Activated CD8-positive, alpha-beta memory T cell treated with anti-CD3 and anti-CD28 coated beads, Interleukin-2, amount 50 U/mL, for 24 hours (primary cell): ENCODE data around the gene MZT1.
"Not testable (repeated sequence)": the region's sequence is repeated elsewhere in the genome, so short reads cannot be mapped to it uniquely, and the experiment has no call there.

ENCODE experiments used
- DNase-seq: peaks from one replicate; pipeline ENCODE4 v3.0.0-alpha.2; 2020; ENCODE audit errors: extremely low read depth

The MZT1 gene, protein sequence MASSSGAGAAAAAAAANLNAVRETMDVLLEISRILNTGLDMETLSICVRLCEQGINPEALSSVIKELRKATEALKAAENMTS

DNA sequence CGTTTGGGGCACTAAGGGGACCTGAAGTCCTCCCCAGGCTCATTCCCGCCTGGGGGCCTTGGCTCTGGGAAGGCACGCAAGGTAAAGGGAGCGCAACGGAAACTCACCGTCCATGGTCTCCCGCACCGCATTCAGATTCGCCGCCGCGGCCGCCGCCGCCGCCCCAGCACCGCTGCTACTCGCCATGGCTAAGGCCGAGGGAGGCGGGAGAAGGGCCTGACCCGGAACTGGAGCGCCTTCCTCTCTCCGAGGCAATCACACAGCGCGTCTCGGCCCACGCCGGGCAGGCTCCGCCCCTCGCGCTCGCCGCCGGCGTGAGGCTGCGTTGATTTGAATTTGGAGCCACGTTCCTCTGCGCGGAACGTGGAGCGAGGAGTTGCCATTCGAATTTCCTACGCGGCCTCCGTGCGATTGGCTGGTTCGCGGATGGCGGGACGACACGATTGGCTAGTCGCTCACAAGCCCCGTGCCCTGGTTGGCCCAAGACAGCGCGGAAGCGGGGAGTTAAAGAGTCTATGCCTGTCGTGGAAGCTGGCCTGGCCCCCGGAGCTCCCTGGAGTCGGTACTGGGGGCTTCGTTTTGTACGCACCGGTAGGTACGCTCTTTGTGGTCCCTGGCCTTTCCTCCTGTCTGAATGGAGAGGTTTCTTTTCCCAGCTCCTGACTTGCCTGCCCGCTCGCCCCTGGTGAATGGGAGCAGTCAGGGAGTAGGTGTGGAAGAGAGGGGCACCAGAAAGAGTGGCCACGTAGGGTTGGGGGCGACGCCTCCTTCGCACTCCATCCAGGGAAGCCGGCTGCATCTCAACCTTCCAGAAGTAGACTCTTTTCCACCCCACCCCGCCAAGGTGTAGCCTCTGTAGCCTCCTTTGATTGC lies at the start of gene MZT1, which contains the start of gene BORA:
TSS of gene MZT1 (minus strand) at position 213 of the 873 bp plus-strand sequence. CDS start at position 186, 27 bp downstream.
TSS of gene BORA (plus strand) at position 507 of the 873 bp plus-strand sequence. CDS start 1,018 bp downstream, outside the sequence.
- DNase-seq: peak; percentile 83

DNA sequence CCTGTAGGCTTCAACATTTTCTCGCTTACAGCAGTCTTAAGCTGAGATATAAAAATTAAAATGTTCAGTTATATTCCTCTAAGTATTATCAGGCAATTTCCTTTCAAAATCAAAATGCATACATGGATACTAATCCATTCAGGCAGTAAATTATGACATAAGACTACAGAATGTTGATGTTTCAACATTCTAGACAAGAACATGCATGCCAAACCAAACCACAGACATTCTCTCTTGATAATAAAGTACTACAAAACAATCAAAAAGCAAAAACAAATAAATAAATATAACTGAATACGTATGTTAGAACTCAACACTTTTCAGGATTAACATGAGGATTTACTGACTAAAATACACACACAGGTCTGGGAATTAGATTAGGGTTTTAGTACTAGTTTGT lies 46.6 kb upstream of the MZT1 start:
- DNase-seq: no peak

DNA sequence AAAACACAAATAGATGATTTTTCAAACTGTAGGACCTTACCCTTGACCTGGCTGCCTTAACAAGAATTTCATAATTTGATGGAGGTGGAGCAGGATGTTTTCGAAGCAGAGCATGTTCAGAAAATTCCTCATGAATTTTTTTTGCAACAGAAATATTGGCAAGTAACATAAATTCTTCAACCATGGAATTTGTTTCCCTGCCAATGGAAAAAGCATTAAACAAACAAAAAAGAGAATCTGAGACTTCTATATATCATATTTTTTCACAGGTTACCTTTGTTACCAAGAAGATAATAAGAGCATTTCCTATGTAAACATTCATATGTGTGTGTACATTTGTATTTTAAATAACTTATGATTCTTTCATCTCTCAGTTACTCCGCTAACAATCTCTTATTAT lies 36.0 kb upstream of the MZT1 start:
- DNase-seq: no peak

DNA sequence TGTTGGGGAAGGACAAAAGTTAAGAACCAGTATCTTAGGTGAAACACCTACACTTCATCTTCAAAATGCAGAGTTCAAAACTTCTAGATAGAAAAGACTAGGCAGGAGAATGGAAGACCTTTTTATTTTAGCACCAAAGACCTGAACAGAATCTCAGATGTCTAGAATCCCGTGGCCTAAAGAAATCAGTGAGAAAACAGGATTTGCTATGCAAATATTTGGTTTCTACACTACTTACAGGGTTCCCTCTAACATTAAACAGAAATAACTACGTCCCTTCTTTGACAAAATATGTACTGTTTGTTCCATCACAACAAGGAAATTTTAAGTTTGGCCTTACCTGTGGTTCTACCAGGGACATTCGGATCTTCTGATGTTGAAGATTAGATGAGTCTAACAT lies 32.8 kb upstream of the MZT1 start:
- no peak for DNase-seq

DNA sequence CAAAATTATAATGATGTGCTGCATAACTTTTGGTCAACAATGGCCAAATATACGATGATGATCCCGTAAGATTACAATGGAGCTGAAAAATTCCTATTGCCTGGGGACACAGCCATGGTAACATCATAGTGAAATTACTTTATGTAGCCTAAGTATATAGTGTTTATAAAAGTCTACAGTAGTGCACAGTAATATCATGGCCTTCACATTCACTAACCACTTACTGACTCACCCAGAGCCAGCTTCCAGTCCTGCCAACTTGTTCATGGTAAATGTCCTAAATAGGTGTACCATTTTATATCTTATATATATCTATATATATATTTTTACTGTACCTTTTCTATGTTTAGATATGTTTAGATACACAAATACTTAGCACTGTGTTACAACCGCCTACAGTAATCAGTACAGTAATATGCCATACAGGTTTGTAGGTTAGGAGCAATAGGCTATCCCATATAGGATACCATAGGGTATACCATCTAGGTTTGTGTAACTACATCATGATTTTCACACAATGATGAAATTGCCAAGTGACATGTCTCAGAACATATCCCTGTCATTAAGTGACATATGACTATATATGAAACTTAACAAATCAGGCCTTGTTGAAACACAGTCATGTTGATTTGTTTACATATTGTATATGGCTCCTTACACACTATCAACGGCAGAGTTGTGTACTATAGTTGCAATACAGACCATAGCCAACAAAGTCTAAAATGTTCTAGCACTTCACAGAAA lies 30.5 kb upstream of the MZT1 start:
- no peak for DNase-seq

DNA sequence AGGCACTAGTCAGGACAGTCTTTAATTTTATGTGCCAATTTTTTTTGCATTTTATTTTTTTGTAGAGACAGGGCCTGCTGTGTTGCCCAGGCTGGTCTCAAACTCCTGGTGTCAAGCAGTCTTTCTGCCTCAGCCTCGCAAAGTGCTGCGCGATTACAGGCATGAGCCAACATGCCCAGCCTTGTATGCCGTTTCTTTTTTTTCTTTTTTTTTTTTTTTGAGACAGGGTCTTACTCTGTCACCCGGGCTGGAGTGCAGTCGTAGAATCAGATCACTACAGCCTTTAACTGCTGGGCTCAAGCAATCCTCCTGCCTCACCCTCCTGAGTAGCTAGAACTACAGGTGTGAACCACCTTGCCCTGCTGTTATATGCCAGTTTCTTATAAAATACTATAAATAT lies 26.7 kb upstream of the MZT1 start:
- DNase-seq: no peak

DNA sequence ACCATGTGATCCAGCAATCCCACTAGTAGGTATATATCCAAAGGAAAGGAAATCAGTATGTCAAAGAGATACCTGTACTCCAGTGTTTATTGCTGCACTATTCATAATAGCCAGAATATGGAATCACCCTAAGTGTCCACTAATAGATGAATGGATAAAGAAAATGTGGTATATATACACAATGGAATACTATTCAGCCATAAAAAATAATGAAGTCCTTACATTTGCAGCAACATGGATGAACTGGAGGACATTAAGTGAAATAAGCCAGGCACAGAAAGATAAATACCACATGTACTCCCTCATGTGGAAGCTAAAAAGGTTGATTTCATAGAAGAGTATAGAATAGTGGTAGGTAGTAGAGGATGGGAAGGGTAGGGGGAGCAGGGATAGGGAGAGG lies 23.8 kb upstream of the MZT1 start:
- no peak for DNase-seq

DNA sequence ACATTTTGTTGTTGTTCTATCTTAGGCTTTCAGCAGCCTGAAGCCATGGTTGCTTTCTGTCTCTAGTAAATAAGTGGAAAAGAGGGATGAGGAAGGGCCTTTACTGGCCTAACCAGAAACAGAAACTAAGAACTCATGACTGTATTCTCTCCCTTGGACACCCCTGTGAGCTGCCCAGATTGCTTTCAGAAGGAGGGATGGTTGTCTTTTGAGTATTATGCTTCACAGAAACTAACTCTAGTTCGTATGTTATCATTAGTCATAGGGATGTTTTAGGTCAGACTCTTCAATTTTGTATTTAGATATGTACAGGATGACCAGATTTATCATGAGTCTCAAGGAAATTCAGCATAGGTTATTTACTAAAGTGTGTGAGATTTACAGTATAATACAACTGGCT lies 17.8 kb upstream of the MZT1 start:
- no peak for DNase-seq

DNA sequence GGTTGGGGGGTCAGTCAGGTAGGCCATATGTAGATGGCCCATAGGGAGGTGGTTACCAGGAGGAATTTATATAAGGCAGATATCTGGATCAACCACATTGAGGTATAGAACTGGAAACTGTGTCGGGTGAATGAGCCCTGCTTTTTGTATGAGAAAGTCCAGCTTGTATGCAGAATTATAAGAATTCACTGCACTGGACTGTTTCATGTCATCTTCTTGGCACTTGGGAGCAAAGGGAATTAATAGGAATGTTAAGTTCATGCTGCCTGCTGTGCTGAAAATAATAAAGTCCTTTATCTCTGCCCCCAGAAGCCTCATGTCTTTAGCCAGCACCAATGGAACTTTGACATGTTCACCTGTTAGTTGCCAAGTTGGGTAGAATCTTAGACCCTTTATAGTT lies 12.6 kb upstream of the MZT1 start:
- no peak for DNase-seq

DNA sequence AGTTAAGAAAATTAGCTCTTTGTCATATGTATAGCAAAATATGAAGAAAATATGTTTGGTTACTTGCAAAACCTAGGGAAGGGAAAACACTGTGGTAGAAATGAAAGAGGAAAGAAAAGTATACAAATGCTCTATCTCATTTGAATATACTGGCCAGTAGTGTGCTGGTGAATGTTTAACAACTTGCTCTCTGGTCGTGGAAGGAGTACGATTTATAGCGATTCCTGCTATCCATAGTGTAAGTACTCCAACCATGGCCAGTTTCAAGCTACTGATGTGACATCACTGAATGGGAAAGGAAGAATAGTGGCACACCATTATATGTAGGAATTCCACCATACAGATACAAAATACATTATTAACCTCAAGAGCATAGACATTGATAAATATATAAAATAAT lies 9.6 kb upstream of the MZT1 start:
- DNase-seq: no peak

DNA sequence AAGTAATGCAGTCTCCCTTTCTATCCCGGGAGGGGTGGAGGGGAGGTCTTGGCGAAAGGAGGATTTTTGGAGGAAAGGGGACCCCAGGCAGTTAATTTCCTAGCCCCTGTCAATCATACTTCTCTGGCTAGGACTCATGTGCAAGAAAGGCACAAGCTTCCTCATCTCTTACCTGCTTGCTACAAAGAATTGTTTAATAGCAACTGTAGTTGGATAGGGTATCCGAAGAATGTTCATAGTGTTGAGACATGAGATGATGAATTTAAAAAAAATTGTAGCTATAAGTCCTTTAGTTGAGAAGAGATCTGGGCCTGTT lies 819 bp upstream of the MZT1 start:
- DNase-seq: no peak

DNA sequence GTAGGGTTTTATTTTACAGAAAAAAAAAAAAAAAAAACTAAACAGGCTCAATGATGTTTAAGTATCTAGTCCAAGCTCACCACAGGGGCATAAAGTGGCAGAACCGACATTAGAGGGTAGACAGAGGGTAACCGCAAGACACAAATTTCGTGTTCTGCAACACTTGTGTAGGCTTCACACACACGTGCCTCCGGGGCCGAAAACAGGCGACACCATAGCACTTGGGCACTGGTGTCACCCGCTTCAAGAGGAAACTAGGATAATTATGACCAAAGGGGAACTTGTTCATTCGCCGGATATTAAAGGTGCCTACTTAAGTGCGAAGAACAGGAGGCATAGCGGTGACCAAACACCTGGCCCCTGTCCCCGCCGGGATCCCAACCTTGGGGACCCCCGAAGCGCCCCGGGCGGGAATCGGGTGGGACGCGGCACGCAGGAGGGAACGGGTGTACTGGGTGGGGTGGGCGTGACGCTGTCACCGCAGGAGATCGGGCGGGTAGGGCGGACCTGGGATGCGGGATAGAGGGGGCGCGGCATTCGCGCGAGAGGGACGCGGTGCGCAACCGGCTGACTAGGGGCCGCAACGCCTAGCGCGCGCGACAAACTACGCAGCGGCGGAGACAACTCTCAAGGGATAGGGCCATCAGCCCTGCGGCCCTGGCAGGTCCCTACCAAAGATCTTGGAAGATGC lies 558 bp downstream of the MZT1 start:
- no peak for DNase-seq

DNA sequence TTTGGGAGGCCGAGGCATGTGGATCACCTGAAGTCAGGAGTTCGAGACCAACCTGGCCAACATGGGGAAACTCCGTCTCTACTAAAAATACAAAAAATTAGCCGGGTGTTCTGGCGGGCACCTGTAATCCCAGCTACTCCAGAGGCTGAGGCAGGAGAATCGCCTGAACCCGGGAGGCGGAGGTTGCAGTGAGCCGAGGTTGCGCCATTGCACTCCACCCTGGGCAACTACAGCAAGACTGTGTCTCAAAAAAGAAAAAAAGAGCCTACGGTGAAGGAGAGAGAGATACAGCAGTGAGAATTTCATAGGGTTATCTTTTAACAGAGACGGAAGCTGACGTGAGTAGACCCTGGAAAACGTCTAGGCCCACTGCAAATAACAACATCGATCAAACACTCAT lies 1.2 kb downstream of the MZT1 start:
- not testable (repeated sequence) for DNase-seq

DNA sequence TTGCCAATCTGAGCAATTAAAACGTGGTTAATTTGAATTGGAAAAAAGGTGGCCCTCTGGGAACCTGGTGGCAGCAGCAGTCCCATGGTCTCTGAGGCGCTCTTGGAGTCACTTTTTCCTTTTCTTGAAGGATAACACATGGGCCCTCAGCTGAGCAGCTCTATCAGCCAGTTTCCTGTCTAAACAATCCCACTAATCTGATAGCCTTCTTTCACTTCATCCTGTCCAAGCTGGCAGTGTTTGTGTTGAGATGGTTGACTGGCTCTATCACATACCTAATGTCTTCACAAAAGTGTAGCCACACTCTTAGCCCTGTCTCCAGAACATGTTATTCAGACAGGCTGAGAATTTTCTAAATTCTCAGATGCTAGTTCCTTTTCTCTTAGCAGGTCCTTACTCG lies 10.7 kb downstream of the MZT1 start:
- DNase-seq: no peak

DNA sequence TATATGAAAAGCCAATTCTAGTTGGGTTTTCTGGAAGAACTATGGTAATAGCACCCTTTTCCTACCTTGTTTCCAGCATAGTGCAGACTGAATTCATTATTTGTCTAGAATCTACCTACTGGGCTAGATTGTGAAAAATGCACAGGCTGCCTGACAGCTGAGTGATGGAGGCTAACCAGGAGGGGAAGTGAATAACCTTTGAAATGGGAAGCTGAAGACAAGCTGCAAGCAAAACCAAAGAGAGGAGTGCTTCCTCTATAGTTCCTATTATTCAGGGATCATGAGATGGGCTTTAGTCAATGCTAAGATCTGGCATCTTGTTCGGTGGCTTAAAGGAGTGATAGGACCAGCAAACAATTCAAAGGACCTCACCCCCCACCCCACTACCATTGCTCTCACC lies 26.9 kb downstream of the MZT1 start:
- DNase-seq: no peak

DNA sequence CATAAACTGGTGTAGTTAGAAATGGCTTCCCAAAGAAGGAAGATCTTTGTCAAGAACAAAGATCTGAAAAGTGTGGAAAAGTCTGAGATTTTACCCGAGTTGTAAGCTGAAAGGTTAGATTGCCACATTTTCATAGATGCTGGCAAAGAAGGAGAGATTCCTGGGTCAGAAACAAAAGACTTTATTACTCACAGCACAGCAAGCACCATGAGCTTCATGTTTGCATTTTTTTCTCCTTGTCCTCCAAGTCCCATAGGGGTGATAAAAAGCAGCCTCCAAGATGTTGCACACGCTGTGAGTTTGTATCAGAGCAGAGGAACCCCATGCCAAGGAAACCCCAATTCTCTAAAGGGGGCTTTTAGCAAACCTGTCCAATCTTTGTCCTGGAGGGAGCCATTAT lies 29.3 kb downstream of the MZT1 start:
- no peak for DNase-seq

DNA sequence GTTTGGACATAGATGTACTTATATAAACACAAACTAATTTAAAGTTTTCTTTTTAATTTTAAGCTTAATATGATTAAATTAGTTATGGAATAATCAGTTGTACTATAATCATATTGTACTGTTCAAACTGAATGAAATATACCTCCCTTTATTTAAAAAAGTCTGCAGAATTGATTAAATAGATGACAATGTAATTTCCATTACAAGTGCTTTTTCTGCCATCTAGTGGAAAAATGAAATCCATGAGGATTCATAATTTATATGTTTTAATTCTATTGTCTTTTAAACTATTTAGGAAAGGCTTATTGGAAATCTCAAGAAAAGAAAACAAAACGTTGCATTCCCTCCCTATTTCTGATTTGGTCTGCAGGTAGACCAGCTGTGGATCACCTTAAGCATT lies 30.9 kb downstream of the MZT1 start:
- no peak for DNase-seq

DNA sequence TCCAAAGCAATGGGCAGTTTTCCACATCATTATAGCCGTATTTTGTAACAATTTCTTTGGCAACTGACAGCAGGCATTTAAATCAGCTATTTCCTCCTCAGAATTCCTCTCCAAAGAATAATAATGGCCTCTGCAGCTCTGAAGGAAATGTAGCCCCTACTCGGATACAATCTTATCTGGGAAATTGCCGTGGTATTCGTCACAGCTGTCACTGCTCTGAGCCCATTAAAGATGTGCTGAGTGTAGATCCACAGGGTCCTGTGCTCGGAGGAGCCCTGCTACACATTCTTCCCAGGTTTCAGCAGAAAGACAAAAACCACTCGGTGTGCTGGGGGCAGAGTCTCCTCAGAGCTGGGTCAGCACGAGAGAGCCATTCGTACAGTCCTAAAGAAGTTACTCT lies 33.1 kb downstream of the MZT1 start:
- DNase-seq: no peak

DNA sequence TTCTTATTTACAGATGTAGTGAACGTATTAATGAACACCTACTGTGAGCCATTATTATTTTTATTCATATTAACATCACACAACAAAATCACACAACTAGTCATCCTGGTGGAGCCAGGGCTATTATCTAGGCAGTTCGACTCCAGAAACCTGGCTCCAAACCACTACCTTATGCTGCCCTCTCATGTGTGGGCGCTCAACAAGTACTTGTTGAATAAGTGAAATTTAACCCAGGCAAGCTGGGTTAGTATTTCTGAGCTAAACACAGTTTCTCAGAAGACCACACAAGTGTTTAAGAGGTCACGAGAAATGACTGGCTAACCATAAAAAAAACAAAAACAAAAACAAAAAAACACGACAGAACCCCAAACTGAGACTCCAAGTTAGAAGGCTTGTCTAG lies 33.6 kb downstream of the MZT1 start:
- no peak for DNase-seq

DNA sequence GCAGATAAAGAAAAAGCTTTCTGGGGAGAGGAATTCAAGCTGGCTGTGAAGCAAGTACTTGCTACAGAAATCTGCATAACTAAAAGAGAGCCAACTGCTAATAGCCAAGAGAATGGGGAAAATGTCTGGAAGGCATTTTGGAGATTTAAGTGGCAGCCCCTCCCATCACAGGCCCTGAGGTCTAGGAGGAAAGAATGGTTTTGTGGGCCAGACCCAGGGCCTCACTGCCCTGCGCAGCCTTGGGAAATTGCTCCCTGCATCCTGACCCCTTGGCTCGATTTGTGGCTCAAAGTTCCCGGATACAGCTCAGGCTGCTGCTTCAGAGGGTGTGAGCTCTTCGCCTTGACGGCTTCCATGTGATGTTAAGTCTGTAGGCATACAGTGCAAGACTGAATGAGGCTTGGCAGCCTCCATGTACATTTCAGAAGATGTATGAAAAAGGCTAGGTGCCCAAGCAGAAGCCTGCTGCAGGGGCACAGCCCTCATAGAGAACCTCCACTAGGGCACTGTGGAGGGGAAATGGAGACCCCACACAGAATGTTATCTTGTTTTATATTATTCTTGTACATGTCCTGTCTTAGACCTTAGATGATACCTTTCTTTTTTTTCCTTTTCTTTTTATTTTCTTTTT lies 34.4 kb downstream of the MZT1 start:
- no peak for DNase-seq

DNA sequence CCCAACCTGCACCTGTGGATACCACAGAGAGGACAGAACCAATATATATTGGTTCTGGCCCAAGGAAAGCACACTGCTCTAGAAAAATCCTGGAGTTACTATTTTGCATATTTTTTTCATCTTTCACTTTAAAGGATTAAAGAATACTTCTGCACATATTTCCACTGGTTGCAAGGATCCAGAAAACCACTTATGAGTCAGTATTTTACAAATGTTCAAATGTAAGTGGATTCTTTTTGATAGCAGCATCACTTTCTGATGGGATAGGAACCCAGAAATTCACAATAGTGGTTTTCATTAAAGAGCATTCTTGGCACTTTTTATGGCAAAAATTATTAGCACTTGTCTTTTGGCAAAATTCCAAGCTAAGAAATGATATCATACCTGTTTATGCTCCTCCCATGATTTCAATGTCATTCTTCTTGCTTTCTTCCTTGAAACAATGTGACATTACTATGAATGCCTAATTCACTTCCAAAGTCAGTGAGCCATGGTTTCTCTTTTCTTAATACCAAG lies 38.2 kb downstream of the MZT1 start:
- no peak for DNase-seq

DNA sequence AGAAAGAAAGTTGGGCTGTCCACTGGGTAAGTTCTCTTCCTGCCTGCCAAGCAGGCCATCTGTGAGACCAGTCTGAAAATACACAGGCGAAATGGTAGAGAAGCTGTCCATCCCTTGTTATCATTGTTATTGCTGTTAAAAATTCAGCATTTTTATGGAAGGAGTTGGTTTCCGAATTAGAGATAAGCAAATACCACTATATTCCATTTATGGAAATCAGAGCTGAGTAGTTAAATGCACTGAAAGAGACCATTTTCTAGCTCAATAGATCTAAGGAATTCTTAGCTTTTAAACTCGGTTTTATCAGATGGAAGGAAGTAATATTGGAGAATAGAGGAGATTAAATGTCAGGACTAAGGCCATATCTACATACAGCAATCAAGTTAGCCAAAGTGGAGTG lies 40.7 kb downstream of the MZT1 start:
- DNase-seq: no peak
